ENCODE results near the gene PSMD5.

Gene PSMD5

DNA sequence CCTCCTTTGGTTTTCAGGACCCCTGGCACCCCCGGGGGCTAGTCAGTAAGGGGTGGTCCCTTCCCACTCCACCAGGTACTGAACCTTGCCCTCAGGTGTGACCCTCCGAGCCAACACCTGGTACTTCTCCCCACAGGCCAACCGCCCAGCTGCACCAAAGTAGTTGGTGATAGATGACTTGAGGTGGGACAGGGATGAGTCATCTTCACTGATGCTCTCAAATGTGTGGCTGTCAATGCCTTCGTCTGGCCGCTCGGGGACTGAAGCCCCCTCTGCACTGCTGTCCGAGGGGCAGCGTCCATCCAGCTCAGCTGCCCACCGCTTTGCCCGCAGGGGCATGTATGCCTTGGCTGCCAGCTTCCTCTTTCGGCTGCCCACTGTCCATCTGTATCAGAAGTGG lies 15.2 kb upstream of the PSMD5 start:
- no peaks in the 10 kb centered on the region for H4K20me1 ChIP-seq (ENCODE audit: insufficient read depth, low read length)
- peaks cover 5% of the 10 kb centered on the region; the same call in 1 of the 2 replicates for H3K36me3 ChIP-seq (replicated peaks; ENCODE audit: insufficient read depth, low read length)
- H3K27me3 ChIP-seq (replicated peaks; ENCODE audit: insufficient read depth, low read length), result no peaks in the 10 kb centered on the region
- no peaks in the 10 kb centered on the region for H3K9me3 ChIP-seq (replicated peaks; ENCODE audit: insufficient read depth, low read length)
- H3K4me1 ChIP-seq (ENCODE audit: low read length), result no peaks in the 10 kb centered on the region
- no peak overlapping the region for H3K27ac ChIP-seq (ENCODE audit: low read length)
- TF ChIP-seq, protein P1, sequence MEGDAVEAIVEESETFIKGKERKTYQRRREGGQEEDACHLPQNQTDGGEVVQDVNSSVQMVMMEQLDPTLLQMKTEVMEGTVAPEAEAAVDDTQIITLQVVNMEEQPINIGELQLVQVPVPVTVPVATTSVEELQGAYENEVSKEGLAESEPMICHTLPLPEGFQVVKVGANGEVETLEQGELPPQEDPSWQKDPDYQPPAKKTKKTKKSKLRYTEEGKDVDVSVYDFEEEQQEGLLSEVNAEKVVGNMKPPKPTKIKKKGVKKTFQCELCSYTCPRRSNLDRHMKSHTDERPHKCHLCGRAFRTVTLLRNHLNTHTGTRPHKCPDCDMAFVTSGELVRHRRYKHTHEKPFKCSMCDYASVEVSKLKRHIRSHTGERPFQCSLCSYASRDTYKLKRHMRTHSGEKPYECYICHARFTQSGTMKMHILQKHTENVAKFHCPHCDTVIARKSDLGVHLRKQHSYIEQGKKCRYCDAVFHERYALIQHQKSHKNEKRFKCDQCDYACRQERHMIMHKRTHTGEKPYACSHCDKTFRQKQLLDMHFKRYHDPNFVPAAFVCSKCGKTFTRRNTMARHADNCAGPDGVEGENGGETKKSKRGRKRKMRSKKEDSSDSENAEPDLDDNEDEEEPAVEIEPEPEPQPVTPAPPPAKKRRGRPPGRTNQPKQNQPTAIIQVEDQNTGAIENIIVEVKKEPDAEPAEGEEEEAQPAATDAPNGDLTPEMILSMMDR (IDR thresholded peaks at IDR 0.05; ENCODE audit: low read length), result no peak
- no peak for TF ChIP-seq EZH2 (optimal IDR thresholded peaks at IDR 0.05; ENCODE audit: low read depth, low read length)
- no peak for TF ChIP-seq EZH2phosphoT487 (IDR thresholded peaks at IDR 0.05; ENCODE audit: low read length)
- no peak overlapping the region for H3K4me2 ChIP-seq (ENCODE audit: low read depth, low read length)
- H3K4me3 ChIP-seq (ENCODE audit: low read length), result no peak overlapping the region
- no peak overlapping the region for H3K9ac ChIP-seq (ENCODE audit: low read length)
- H3K79me2 ChIP-seq (ENCODE audit: low read length), result no peaks in the 10 kb centered on the region
- H3F3A ChIP-seq (ENCODE audit: insufficient read depth, low read length), result peaks cover 1% of the 10 kb centered on the region; the same call in 1 of the 2 replicates
- no peak overlapping the region for H2AFZ ChIP-seq (ENCODE audit: low read length)
- DNase-seq, result no peak
- no peaks in the 10 kb centered on the region for H3K9me2 ChIP-seq (replicated peaks; ENCODE audit: insufficient read depth, low read length)

DNA sequence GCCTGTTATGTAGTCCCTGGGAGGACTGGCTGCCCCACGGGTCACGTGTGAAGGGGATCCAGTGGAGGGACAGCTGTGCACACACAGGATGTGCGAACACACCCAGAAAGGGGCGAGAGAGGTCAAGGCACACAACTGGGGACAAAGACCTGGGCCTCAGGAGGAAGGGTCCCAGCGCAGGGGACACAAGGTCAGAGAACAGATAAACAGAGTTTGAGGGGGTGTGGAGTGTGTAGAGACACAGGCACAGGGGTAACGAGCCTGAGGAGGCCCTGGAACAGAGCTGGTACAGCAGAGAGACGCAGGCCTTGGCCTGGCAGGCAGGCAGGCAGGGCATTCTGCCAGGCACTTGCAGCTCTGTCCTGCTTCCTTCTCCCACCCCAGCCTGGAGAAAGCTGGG lies 14.8 kb upstream of the PSMD5 start:
- Histone ChIP-seq H3K9ac (ENCODE audit: low read length) (no peak overlapping the region), H3K79me2 (ENCODE audit: low read length) (no peaks in the 10 kb centered on the region), H3F3A (ENCODE audit: insufficient read depth, low read length) (peaks cover 3% of the 10 kb centered on the region; the same call in 1 of the 2 replicates), H3K4me3 (ENCODE audit: low read length) (no peak overlapping the region), H3K9me3 (replicated peaks; ENCODE audit: insufficient read depth, low read length) (no peaks in the 10 kb centered on the region), H2AFZ (ENCODE audit: low read length) (no peak overlapping the region), H3K9me2 (replicated peaks; ENCODE audit: insufficient read depth, low read length) (no peaks in the 10 kb centered on the region), H3K36me3 (replicated peaks; ENCODE audit: insufficient read depth, low read length) (peaks cover 5% of the 10 kb centered on the region; the same call in 1 of the 2 replicates), H3K27me3 (replicated peaks; ENCODE audit: insufficient read depth, low read length) (no peaks in the 10 kb centered on the region), H3K4me2 (ENCODE audit: low read depth, low read length) (no peak overlapping the region), H3K27ac (ENCODE audit: low read length) (no peak overlapping the region), H4K20me1 (ENCODE audit: insufficient read depth, low read length) (no peaks in the 10 kb centered on the region; the same call in 1 of the 2 replicates), H3K4me1 (ENCODE audit: low read length) (no peaks in the 10 kb centered on the region)
- TF ChIP-seq EZH2phosphoT487 (IDR thresholded peaks at IDR 0.05; ENCODE audit: low read length) (no peak), EZH2 (optimal IDR thresholded peaks at IDR 0.05; ENCODE audit: low read depth, low read length) (no peak)
- TF ChIP-seq, protein P1 (IDR thresholded peaks at IDR 0.05; ENCODE audit: low read length), result no peak
- DNase-seq, result no peak

DNA sequence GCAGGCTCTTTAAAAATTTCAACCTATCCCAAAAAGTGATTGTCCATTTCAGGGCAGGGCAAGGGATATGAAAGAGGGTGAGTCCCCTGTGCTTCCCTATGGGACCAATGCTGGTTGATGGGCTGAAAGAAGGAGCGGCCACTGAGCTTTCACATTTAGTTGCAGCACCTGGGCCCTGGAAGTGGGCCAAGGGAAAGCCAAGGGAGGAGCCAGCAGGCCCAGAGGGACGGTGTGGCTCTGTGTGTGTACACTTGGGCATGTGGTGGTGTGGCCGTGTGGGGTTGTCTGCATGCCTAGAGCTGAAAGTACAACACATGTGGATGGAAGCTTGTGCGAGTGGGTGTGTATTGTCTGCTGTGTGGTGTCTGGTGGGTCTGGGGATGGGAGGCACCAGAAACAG lies 14.0 kb upstream of the PSMD5 start:
- no peaks in the 10 kb centered on the region for H3K9me2 ChIP-seq (replicated peaks; ENCODE audit: insufficient read depth, low read length)
- H3F3A ChIP-seq (ENCODE audit: insufficient read depth, low read length), result peaks cover 3% of the 10 kb centered on the region; the same call in 1 of the 2 replicates
- H3K4me3 ChIP-seq (ENCODE audit: low read length), result no peak overlapping the region
- no peak for DNase-seq
- no peaks in the 10 kb centered on the region; the same call in 1 of the 2 replicates for H4K20me1 ChIP-seq (ENCODE audit: insufficient read depth, low read length)
- H3K4me1 ChIP-seq (ENCODE audit: low read length), result no peaks in the 10 kb centered on the region
- TF ChIP-seq EZH2phosphoT487 (IDR thresholded peaks at IDR 0.05; ENCODE audit: low read length) (no peak), EZH2 (optimal IDR thresholded peaks at IDR 0.05; ENCODE audit: low read depth, low read length) (no peak)
- TF ChIP-seq, protein P1 (IDR thresholded peaks at IDR 0.05; ENCODE audit: low read length), result no peak
- H3K79me2 ChIP-seq (ENCODE audit: low read length), result no peaks in the 10 kb centered on the region
- H3K9ac ChIP-seq (ENCODE audit: low read length), result no peak overlapping the region
- H3K4me2 ChIP-seq (ENCODE audit: low read depth, low read length), result no peak overlapping the region
- no peak overlapping the region for H2AFZ ChIP-seq (ENCODE audit: low read length)
- no peak overlapping the region for H3K27ac ChIP-seq (ENCODE audit: low read length)
- no peaks in the 10 kb centered on the region for H3K27me3 ChIP-seq (replicated peaks; ENCODE audit: insufficient read depth, low read length)
- H3K9me3 ChIP-seq (replicated peaks; ENCODE audit: insufficient read depth, low read length), result no peaks in the 10 kb centered on the region
- H3K36me3 ChIP-seq (replicated peaks; ENCODE audit: insufficient read depth, low read length), result peaks cover 5% of the 10 kb centered on the region; the same call in 1 of the 2 replicates

Measured in MM.1S (cell line).